ENCODE measurements around the gene SHC3. TPM values are rescaled to one million over a fixed set of nuclear protein-coding genes. Genes with fewer than 3 reads are reported as not detected.

Gene SHC3
- total RNA-seq, 1 donor from 2014 or later, result 17.7 TPM

GRCh38 chr9:89013660-89014059, 165.0 kb downstream of the SHC3 start:
- DNase-seq (ENCODE audit: low read depth, low spot score), result no peak
- Mint-ChIP-seq H3K27me3 (ENCODE audit: low read depth) (no peaks in the 10 kb centered on the region), H3K4me3 (no peak overlapping the region), H3K27ac (ENCODE audit: unreplicated experiment) (no peak overlapping the region), H3K4me1 (no peaks in the 10 kb centered on the region), H3K9me3 (no peaks in the 10 kb centered on the region), H3K36me3 (ENCODE audit: low read depth) (peaks cover 33% of the 10 kb centered on the region)
- TF ChIP-seq CTCF (conservative IDR thresholded peaks at IDR 0.05), result no peak

GRCh38 chr9:89012294-89013042, 166.2 kb downstream of the SHC3 start:
- Mint-ChIP-seq H3K27ac (ENCODE audit: unreplicated experiment) (no peak overlapping the region), H3K4me3 (no peak overlapping the region), H3K27me3 (ENCODE audit: low read depth) (no peaks in the 10 kb centered on the region), H3K4me1 (no peaks in the 10 kb centered on the region), H3K36me3 (ENCODE audit: low read depth) (peaks cover 27% of the 10 kb centered on the region), H3K9me3 (no peaks in the 10 kb centered on the region)
- TF ChIP-seq CTCF (conservative IDR thresholded peaks at IDR 0.05), result no peak
- no peak for DNase-seq (ENCODE audit: low read depth, low spot score)

GRCh38 chr9:89011683-89012082, 166.9 kb downstream of the SHC3 start:
- H3K27ac Mint-ChIP-seq (ENCODE audit: unreplicated experiment), result no peak overlapping the region

GRCh38 chr9:89010526-89011111, 168.0 kb downstream of the SHC3 start:
- no peak for TF ChIP-seq CTCF (conservative IDR thresholded peaks at IDR 0.05)
- Mint-ChIP-seq H3K4me3 (no peak overlapping the region), H3K9me3 (no peaks in the 10 kb centered on the region), H3K4me1 (no peaks in the 10 kb centered on the region), H3K36me3 (ENCODE audit: low read depth) (peaks cover 18% of the 10 kb centered on the region), H3K27me3 (ENCODE audit: low read depth) (no peaks in the 10 kb centered on the region), H3K27ac (ENCODE audit: unreplicated experiment) (no peak overlapping the region)
- DNase-seq (ENCODE audit: low read depth, low spot score), result no peak

More at GRCh38 chr9:89011683-89012082, 166.9 kb downstream of the SHC3 start:
- Mint-ChIP-seq H3K9me3 (no peaks in the 10 kb centered on the region), H3K27me3 (ENCODE audit: low read depth) (no peaks in the 10 kb centered on the region), H3K4me3 (no peak overlapping the region), H3K4me1 (no peaks in the 10 kb centered on the region), H3K36me3 (ENCODE audit: low read depth) (peaks cover 22% of the 10 kb centered on the region)
- no peak for DNase-seq (ENCODE audit: low read depth, low spot score)
- no peak for TF ChIP-seq CTCF (conservative IDR thresholded peaks at IDR 0.05)

GRCh38 chr9:89010056-89010455, 168.6 kb downstream of the SHC3 start:
- no peak for TF ChIP-seq CTCF (conservative IDR thresholded peaks at IDR 0.05)
- Mint-ChIP-seq H3K9me3 (no peaks in the 10 kb centered on the region), H3K4me3 (no peak overlapping the region), H3K4me1 (no peaks in the 10 kb centered on the region), H3K27me3 (ENCODE audit: low read depth) (no peaks in the 10 kb centered on the region), H3K36me3 (ENCODE audit: low read depth) (peaks cover 17% of the 10 kb centered on the region), H3K27ac (ENCODE audit: unreplicated experiment) (peak overlapping the region; percentile 81)
- no peak for DNase-seq (ENCODE audit: low read depth, low spot score)

All from neural crest cell (in vitro differentiated cells).